ENCODE results near the gene DNAJC4. TPM values are rescaled to one million over a fixed set of nuclear protein-coding genes. Genes with fewer than 3 reads are reported as not detected.

The DNAJC4 gene
- total RNA-seq, result 10 to 100 TPM; 21.5 to 32.0 (median 26.9) TPM

GRCh38 chr11:64230171-64230984, at the start of gene DNAJC4:
Gene DNAJC4, plus strand, starts transcription at chr11:64230548. Its CDS starts 307 bp downstream, at chr11:64230855.
- no peak for TF ChIP-seq CTCF (IDR thresholded peaks at IDR 0.05; ENCODE audit: low read depth)

- no peak for TF ChIP-seq CTCF (IDR thresholded peaks at IDR 0.05; ENCODE audit: low read depth)
Observed at GRCh38 chr11:64180891-64181290, 49.5 kb upstream of the DNAJC4 start.

- no peak for TF ChIP-seq CTCF (IDR thresholded peaks at IDR 0.05; ENCODE audit: low read depth)
Observed at GRCh38 chr11:64181506-64182411, 48.6 kb upstream of the DNAJC4 start.

- TF ChIP-seq CTCF (IDR thresholded peaks at IDR 0.05; ENCODE audit: low read depth), result no peak
Observed at GRCh38 chr11:64183890-64184289, 46.5 kb upstream of the DNAJC4 start.

GRCh38 chr11:64185175-64185692, 45.1 kb upstream of the DNAJC4 start:
- TF ChIP-seq CTCF (IDR thresholded peaks at IDR 0.05; ENCODE audit: low read depth), result no peak

GRCh38 chr11:64185693-64186491, 44.5 kb upstream of the DNAJC4 start, which contains the start of gene STIP1:
Gene STIP1, plus strand, starts transcription at chr11:64186171. Its CDS starts 91 bp downstream, at chr11:64186262.
- TF ChIP-seq CTCF (IDR thresholded peaks at IDR 0.05; ENCODE audit: low read depth), result no peak
